T-helper 1 cell treated with Interleukin-12 subunit alpha and Interleukin-12 subunit beta and Interleukin-4 antibody, amounts not matched to agents 30 μg/mL and 1 μg/mL, for 36 hours (primary cell): Measurements from ENCODE around the gene ZNF148.

ENCODE experiments used
- H3K27ac Mint-ChIP-seq: one replicate; pipeline ENCODE4 v1.8.0; 2021; ENCODE audit warnings: mild to moderate bottlenecking, mixed read lengths
- H3K27me3 Mint-ChIP-seq: one replicate; pipeline ENCODE4 v1.8.0; 2021; ENCODE audit warnings: low read depth, mixed read lengths
- H3K36me3 Mint-ChIP-seq: one replicate; pipeline ENCODE4 v1.8.0; 2021; ENCODE audit warnings: low read depth, mixed read lengths
- H3K4me1 Mint-ChIP-seq: one replicate; pipeline ENCODE4 v1.8.0; 2021; ENCODE audit warnings: low read depth, mixed read lengths
- H3K4me3 Mint-ChIP-seq: one replicate; pipeline ENCODE4 v1.8.0; 2021; ENCODE audit warnings: mild to moderate bottlenecking, moderate library complexity, mixed read lengths
- H3K9me3 Mint-ChIP-seq: one replicate; pipeline ENCODE4 v1.8.0; 2021; ENCODE audit warnings: mixed read lengths

Gene ZNF148

DNA sequence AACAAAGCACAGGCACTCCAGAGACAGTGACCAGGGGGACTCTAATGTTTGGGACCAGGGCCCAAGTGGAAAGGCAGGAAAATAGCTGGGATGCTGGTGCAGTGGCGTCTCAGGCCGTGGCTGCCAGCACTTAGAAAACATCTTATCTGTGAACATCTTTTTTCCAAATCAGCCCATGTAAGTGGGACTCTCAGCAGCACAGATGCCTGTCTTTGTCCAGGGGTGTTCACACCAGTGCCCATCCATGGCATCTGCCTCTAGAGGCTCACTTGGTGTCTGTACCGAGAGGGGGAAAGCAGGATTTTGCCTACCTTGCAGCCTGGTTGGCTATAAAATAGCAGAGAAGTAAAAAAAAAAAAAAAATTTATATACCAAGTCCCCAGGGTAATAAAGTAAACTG is 189.3 kb downstream of the ZNF148 start:
- no peaks in the 10 kb centered on the region for H3K4me1 Mint-ChIP-seq
- H3K4me3 Mint-ChIP-seq, result no peak overlapping the region
- peaks cover 16% of the 10 kb centered on the region for H3K27me3 Mint-ChIP-seq
- H3K36me3 Mint-ChIP-seq, result no peaks in the 10 kb centered on the region
- H3K27ac Mint-ChIP-seq, result no peak overlapping the region
- H3K9me3 Mint-ChIP-seq, result no peaks in the 10 kb centered on the region

DNA sequence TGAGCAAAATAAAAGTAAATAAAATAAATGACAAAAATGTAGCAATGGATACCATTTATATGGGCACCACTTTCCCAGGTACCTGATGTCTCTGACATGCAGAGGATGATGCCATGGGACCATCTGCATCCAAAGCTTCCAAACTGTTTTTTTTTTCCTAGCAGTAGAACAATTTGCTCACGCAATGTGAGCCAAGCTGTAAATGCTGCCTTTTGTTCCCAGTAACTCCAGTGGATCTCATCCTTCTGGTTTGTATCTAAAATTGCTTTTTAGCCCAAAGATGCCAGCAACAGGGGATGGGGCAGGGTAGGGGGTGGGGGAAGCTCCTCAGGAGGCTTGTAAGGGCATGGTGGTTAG is 195.3 kb downstream of the ZNF148 start:
- Mint-ChIP-seq H3K4me3 (no peak overlapping the region), H3K27ac (no peak overlapping the region), H3K36me3 (no peaks in the 10 kb centered on the region), H3K9me3 (no peaks in the 10 kb centered on the region), H3K27me3 (peaks cover 4% of the 10 kb centered on the region), H3K4me1 (peaks cover 2% of the 10 kb centered on the region)

DNA sequence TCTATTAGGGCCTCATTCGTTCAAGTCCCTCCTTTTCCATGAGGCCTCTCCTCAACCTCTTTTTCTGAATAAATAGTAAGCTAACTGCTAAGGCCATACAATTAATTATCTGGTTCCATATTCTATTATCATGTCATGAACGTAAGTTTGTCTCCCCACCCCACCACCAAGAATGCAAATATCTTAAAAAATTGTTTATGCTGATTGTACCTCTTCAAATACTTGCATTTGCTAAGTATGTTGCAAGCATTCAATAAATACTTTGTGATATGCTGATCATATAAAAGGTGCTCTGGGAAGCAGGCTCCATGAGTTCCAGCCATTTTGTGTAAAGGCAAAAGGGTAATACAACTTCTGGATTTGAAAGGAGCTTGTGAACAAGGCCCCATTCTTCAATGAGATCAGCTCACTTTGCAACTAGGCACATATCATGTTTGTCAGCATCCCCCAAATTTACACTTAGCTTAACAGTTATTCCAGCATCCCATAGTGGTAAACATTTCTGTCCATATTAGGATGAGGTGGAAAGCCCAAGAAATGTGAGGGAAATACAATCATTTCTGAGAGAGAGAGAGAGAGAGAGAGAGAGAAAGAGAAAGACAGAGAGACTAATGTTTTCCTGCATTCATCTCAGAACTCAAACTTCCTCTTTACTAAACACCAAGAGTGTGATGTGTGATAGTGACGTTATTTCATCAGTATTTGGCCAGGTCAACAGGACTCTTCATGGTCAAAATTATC is 195.8 kb downstream of the ZNF148 start:
- peaks cover 2% of the 10 kb centered on the region for H3K4me1 Mint-ChIP-seq
- H3K9me3 Mint-ChIP-seq, result no peaks in the 10 kb centered on the region
- H3K27me3 Mint-ChIP-seq, result no peaks in the 10 kb centered on the region
- H3K4me3 Mint-ChIP-seq, result no peak overlapping the region
- H3K36me3 Mint-ChIP-seq, result no peaks in the 10 kb centered on the region
- H3K27ac Mint-ChIP-seq, result no peak overlapping the region

DNA sequence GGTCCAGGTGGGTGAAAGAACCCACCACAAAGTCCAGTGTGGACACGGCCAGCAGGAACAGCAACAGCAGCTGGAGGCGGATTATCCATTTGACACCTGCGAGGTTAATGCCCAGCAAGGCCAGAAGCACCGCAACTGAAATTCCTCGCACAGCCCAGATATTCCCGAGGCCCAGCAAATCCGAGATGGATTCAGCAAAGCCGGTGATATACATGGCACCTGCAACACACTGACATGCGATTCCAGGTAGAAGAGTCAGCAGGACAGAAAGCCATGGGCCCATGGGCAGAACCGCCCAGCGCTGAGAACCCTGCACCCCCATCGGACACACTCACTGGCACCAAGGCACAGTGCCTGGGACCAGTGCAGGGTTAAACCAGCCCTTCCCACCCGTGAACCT is 197.4 kb downstream of the ZNF148 start:
- Mint-ChIP-seq H3K4me3 (no peak overlapping the region), H3K27ac (no peak overlapping the region), H3K27me3 (peaks cover 8% of the 10 kb centered on the region)

More for the DNA sequence above, 197.4 kb downstream of the ZNF148 start:
- Mint-ChIP-seq H3K4me1 (peaks cover 2% of the 10 kb centered on the region), H3K9me3 (peaks cover 10% of the 10 kb centered on the region), H3K36me3 (peaks cover 2% of the 10 kb centered on the region)
